Measurements from ENCODE around the gene EVA1B. TPM values are rescaled to one million over a fixed set of nuclear protein-coding genes. Genes with fewer than 3 reads are reported as not detected.
A peak's percentile ranks its signal among the peaks of the same experiment; 100 is the strongest.

EVA1B gene
- total RNA-seq, 4 donors from 2014 or later, result 4.4 to 19.0 (median 11.4) TPM

GRCh38 chr1:36327421-36328087 lies 4.1 kb upstream of the EVA1B start:
- no peaks in the 10 kb centered on the region for H3K9me3 ChIP-seq
- H3K27me3 ChIP-seq, result no peaks in the 10 kb centered on the region
- H3K36me3 ChIP-seq, result no peaks in the 10 kb centered on the region
- H3K27ac ChIP-seq, result no peak overlapping the region
- no peak overlapping the region for H3K4me3 ChIP-seq
- no peak for TF ChIP-seq POLR2A (IDR thresholded peaks at IDR 0.05)
- H3K4me1 ChIP-seq, result peaks cover 0 to 14% (median 10%) of the 10 kb centered on the region in 4 donors
- DNase-seq, result no peak

DNA sequence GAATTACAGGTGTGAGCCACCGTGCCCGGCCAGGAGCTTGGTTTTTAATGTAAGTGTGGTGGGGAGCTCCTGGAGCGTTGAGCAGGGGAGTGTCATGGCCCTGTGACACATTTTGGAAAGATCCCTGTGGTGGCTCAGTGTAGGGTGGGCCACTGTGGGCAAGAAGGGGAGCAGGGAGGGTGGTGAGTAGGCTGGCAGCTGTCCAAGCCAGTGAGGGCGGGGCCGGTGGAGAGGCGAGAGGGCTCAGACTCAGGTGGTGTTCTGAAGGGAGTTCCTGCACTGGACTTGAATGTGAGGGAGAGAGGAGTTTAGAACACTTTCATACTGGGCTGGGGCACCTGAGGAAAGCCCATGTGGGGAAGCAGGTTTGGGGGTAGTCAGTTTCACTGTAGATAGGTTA lies 3.1 kb upstream of the EVA1B start:
- H3K27ac ChIP-seq, result no peak overlapping the region
- H3K27me3 ChIP-seq, result no peaks in the 10 kb centered on the region
- no peaks in the 10 kb centered on the region for H3K9me3 ChIP-seq
- TF ChIP-seq, protein P1, sequence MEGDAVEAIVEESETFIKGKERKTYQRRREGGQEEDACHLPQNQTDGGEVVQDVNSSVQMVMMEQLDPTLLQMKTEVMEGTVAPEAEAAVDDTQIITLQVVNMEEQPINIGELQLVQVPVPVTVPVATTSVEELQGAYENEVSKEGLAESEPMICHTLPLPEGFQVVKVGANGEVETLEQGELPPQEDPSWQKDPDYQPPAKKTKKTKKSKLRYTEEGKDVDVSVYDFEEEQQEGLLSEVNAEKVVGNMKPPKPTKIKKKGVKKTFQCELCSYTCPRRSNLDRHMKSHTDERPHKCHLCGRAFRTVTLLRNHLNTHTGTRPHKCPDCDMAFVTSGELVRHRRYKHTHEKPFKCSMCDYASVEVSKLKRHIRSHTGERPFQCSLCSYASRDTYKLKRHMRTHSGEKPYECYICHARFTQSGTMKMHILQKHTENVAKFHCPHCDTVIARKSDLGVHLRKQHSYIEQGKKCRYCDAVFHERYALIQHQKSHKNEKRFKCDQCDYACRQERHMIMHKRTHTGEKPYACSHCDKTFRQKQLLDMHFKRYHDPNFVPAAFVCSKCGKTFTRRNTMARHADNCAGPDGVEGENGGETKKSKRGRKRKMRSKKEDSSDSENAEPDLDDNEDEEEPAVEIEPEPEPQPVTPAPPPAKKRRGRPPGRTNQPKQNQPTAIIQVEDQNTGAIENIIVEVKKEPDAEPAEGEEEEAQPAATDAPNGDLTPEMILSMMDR (IDR thresholded peaks at IDR 0.05), result no peak
- TF ChIP-seq POLR2A (IDR thresholded peaks at IDR 0.05), result no peak
- no peak for DNase-seq
- no peaks in the 10 kb centered on the region for H3K36me3 ChIP-seq
- H3K4me3 ChIP-seq, result no peak overlapping the region
- peaks cover 0 to 25% (median 18%) of the 10 kb centered on the region in 4 donors for H3K4me1 ChIP-seq

DNA sequence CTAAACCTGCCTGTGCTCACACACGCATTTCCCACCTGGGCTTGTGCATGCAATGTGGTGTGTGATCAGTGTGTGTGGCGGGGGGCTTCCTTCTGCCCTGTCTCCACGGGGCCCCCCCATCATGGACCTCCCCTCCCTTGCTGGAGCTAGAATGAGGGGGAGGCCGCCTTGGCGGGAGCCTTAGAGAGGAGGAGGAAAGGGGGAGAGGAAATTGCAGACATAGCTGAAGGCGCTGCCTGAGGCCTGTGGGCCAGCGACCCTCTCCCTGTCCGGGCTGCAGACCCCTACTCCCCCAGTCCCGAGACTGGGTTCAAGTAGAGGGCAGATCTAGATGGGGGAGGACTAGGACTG lies 883 bp upstream of the EVA1B start:
- Histone ChIP-seq H3K4me3 (peak overlapping the region in 3 of 4 donors; percentile 72 to 91 (median 89)), H3K4me1 (peaks cover 0 to 39% (median 20%) of the 10 kb centered on the region in 4 donors), H3K27me3 (no peaks in the 10 kb centered on the region), H3K9me3 (no peaks in the 10 kb centered on the region), H3K27ac (peak overlapping the region; percentile 74 to 88 (median 80)), H3K36me3 (no peaks in the 10 kb centered on the region)
- TF ChIP-seq, protein P1 (IDR thresholded peaks at IDR 0.05), result no peak
- no peak for TF ChIP-seq POLR2A (IDR thresholded peaks at IDR 0.05)
- DNase-seq, result no peak

DNA sequence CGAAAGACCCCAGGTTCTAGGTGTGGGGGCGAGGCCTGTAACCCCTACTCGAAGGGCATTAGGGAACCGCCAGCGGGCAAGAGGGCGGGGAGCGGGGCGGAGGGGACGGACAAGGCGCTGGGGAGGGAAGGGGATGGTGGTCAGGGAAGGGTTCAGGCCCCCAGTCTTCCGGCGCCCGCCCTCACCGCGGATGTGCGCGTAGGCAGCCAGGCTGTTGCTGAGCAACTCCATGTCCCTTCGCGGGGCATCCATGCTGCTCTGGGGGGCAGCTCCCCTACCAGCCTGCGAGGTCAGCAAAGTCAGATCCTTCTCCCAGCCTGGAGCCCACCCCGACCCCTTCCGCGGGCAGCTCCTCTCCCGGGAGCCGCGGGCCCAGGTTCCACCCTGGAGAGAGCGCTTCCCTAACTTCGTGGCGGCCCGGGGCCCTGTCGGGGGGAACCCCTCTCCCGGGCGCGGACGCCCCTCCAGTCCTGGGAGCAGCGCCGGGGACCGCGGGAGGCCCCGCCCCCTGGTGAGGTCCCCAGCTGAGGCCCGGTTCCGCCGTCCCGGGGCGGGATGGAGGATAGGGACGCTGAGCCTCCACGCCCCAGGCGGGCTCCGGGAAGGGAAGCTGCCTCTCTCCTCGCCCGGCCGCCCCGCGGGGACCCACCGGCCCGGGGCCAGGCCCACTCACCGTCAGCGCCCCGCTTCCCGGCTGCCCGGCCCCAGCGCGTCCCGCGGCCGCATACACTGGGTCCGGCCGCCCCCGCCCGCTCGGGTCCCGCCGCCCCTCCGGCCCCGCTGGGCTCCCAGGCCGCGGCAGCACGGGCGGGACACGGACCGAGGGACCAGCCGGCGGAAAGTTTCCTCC lies 434 bp downstream of the EVA1B start:
- DNase-seq, result peak in 2 of 3 donors; percentile 63 to 75
- H3K36me3 ChIP-seq, result no peaks in the 10 kb centered on the region
- H3K27ac ChIP-seq, result peak overlapping the region; percentile 74 to 88 (median 80)
- peaks cover 0 to 39% (median 20%) of the 10 kb centered on the region in 4 donors for H3K4me1 ChIP-seq
- H3K27me3 ChIP-seq, result no peaks in the 10 kb centered on the region
- no peak for TF ChIP-seq POLR2A (IDR thresholded peaks at IDR 0.05)
- TF ChIP-seq, protein P1 (IDR thresholded peaks at IDR 0.05), result no peak
- H3K4me3 ChIP-seq, result peak overlapping the region; percentile 68 to 91 (median 80)
- no peaks in the 10 kb centered on the region for H3K9me3 ChIP-seq

DNA sequence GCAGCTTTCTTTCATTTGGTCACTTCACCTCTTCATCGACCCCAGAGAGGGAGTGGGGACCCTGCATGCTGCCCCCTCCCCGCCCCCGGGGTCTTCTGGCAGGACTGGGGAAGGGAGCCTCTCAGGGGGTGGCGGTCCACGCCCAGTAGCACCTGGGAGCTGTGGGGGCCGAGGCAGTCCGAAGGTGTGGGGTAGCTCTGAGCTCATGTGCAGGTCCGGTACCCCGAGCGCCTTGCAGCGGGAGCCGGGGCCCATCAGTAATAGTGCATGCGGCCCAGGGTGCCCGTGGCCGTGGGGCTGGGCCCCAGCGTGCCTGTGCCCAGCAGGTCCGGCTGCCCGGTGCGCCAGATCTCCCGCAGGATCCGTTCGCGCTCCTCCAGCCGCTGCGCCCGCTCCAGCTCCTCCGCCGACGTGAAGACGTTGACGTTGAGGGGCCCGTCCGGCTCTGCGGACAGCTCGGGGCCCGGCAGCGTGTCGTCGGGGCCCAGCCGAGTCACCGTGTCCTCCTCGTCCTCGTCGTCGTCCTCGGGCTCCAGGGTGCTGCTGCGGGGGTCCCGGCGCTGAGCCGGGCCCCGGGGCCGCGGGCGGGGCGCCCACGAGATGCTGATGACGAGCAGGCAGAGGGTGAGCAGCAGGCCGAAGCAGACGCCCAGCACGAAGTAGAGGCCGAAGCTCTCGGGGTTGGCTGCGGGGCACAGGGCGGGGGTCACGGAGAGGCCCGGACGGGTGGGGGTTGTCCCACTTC lies 1.2 kb downstream of the EVA1B start:
- H3K9me3 ChIP-seq, result no peaks in the 10 kb centered on the region
- H3K27ac ChIP-seq, result peak overlapping the region; percentile 74 to 88 (median 80)
- H3K27me3 ChIP-seq, result no peaks in the 10 kb centered on the region
- no peak for DNase-seq
- peaks cover 0 to 39% (median 20%) of the 10 kb centered on the region in 4 donors for H3K4me1 ChIP-seq
- H3K36me3 ChIP-seq, result no peaks in the 10 kb centered on the region
- H3K4me3 ChIP-seq, result peak overlapping the region; percentile 68 to 91 (median 80)
- TF ChIP-seq POLR2A (IDR thresholded peaks at IDR 0.05), result no peak
- TF ChIP-seq, protein P1 (IDR thresholded peaks at IDR 0.05), result no peak

Data from Peyer's patch (tissue), 4 donors.